ENCODE data around the gene BIN1.
A peak's percentile ranks its signal among the peaks of the same experiment; 100 is the strongest.
"Not testable (repeated sequence)": the region's sequence is repeated elsewhere in the genome, so short reads cannot be mapped to it uniquely, and the experiment has no call there.

BIN1 gene

GRCh38 chr2:127133793-127134192, 26.8 kb upstream of the BIN1 start:
- DNase-seq, result no peak

DNA sequence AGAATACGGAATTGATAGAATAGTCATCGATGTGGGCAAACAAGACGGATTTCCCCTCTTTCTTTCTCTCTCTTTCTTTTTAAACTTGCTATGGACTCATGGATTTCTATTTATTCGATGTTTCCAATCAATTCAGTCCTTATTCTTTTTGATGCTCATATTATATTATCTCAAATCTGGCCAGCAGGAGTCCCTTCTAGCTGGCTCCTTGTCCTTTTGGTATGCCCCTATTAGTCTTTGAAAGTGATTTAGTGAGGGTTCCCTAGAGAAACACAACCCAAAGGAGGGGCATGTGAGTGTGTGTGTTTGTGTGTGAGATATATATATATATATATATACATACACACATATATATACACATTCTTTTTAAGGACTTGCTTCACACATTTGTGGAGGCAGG, 23.5 kb upstream of the BIN1 start:
- DNase-seq, result no peak

- DNase-seq, result no peak
Observed at GRCh38 chr2:127129937-127130336, 23.0 kb upstream of the BIN1 start.

DNA sequence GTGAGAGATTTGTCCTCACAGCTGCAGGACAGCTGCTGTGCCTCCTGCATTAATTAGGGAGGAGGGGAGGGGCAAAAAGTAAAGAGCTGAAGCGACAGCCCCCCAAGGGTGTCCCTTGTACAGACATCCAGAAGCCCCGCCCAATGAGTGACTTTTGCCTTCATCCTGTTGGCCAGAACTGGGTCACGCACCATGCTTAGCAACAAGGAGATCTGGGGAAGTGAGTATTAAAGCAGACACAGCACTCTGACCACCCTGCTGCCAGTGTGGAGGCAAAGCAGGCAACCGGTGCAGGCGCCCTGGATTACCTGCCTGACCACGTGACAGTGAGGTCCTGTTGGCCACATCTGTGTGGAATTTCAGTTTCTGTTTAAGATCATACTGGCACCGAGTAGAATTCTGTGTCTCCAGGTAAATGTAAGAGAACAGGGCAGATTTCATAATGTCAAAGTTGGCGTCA, 21.5 kb upstream of the BIN1 start:
- DNase-seq, result no peak

DNA sequence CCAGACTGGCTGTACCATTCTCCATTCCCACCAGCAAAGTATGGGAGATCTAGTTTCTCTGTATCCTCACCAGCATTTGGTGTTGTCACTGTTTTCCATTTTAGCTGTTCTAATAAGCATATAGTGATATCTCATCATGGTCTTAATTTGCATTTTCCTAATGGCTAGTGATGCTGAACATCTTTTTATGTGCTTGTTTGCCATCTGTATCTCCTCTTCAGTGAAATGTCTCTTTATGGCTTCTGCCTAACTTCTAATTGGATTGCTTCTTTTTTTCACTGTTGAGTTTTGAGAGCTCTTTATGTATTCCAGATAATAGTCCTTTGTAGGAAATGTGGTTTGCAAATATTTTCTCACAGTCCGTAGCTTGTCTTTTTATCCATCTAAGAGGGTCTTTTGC, 18.9 kb upstream of the BIN1 start:
- DNase-seq, result no peak

DNA sequence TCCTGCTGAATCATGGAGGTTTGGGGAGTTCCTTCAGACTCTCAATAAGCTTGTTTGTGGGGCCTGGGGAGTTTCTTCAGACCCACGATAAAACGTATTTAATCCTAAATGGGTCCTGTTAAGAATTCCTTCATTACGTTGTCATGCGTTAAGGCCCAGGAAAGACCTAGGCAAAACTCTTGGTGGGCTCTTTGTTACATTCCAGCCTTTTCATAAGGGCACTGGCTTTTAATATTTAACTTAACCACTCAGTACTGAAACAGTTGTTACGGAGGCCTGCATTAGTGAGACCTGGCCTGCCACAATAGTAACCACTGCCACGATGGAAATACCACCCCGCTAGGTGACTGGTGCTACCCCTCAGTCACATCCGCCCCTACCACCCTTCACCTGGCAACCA, 17.5 kb upstream of the BIN1 start:
- no peak for DNase-seq

GRCh38 chr2:127122361-127123027, 15.5 kb upstream of the BIN1 start:
- peak; percentile 92 for DNase-seq

DNA sequence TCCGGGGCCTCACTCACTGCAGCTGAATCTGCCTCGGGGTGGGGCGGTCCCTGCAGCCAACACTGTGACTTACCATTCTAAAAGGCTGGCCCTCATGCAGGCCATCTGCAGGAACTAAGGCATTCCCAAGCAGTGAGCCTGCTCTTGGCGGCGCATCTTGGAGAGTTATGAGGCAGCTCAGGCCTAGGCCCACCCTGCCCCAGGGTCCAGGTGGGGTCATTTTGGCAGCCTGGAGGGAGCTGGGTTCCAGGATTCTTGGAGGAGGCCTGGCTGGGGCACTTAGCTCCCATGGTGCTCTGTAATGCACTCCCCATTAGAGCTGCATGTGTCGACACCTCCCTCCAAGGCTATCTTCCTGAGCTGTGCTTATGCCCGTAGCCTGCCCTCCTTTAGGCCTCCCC, 14.8 kb upstream of the BIN1 start:
- DNase-seq, result no peak

- no peak for DNase-seq
Observed at GRCh38 chr2:127121353-127121752, 14.4 kb upstream of the BIN1 start.

DNA sequence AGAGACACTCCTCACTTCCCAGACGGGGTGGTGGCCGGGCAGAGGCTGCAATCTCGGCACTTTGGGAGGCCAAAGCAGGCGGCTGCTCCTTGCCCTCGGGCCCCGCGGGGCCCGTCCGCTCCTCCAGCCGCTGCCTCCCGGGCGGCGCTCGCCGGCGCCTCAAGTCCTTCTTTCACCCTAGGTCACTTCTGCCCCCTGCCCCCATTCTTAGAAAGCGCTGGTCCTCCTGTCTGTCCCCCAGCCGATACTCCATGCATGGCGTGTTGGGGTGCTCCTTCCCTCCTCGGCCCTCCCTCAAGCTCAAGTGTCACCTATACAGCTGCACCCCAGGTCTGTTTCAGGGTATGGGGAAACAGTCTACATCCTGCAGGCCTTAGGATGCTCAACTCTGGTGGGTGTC, 13.5 kb upstream of the BIN1 start:
- DNase-seq, result not testable (repeated sequence)

- DNase-seq, result no peak
Observed at GRCh38 chr2:127118467-127118866, 11.5 kb upstream of the BIN1 start.

DNA sequence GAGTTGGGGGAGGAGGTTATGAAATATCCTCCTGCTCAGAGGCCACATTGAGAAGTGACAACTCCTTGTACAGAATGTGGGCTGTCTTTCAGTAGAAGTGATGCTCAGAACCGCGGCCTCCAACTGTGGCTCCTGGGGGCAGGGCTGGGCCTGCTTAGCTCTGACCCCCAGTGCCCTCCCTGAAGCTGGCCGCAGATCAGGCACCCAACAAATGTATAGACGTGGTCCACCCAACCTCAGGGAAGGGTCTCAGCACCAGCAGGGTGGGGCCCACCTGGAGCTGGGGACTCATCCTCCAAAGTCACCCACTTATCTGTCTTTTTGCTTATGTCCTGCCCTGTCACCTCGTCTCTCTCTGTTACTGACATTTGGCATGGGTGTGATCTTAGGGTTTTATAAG, 11.1 kb upstream of the BIN1 start:
- DNase-seq, result no peak

DNA sequence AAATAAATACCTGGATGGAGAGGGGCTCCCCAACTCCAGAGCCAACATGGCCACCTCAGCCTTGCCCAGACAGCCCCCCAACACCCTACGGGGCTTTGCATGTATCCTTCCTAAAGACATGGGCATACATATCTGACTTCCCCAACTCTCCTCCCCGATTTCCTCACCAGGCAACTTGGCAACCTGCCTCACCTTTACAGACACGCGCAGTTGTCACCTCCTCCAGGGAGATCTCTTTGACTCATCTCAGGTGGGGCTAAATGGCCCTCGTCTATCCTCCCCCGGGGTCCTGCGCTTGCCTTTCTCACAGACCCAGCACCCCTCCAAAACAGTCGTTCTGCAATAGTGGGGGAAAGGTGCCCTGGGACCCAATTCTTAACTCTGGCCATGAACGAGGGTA, 10.6 kb upstream of the BIN1 start:
- peak; percentile 40 for DNase-seq

DNA sequence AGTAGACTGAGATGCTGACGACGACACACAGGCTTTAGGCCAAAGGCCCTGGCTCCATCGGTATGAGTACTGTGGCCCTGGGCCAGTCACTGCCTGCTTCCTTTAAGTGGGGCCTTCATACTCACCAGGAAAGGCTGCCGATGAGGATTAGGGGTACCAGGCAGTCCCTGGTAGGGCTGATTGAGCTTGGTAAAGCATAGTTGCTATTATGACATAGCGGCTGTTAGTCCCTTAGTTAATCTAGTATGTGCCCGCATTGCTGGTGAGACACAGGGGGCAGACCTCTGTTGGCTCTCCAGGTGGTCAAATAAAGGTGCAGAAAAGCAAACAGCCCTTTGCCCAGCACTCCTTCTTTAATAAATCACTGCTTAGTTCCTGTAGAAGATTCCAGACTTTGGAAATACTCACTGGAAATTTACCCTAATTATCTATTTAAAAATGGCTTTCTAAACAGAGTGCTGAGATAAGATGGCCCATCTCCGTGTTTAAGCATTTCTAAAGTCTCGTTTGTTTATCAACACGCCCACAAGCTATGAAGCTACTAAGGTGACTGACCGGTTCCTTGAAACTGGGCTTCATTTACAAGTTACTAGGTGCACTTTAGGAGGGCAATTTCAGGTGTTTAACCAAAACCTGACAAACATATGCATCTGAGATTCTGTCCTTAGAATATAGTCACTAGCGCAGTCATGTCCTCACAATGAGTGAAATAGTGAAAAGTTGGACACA, 8.7 kb upstream of the BIN1 start:
- no peak for DNase-seq

DNA sequence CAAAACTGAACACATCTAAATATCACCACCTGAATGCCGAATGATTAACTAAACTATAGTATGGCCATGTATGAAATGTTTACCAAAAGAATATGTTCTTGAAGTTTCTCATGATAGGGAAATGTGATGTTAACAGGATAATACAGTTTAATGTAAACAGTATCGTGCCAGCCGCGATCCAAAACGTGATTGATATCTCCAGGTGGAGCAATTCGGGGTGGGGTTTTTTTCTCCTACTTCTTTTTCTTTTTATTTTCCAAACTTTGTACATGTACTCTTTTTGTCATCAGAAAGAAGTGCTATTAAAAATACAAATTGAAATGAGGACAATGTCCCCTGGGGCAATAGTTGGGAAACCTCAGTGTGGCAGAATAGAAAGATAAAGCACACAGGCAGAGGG, 4.0 kb upstream of the BIN1 start:
- no peak for DNase-seq

DNA sequence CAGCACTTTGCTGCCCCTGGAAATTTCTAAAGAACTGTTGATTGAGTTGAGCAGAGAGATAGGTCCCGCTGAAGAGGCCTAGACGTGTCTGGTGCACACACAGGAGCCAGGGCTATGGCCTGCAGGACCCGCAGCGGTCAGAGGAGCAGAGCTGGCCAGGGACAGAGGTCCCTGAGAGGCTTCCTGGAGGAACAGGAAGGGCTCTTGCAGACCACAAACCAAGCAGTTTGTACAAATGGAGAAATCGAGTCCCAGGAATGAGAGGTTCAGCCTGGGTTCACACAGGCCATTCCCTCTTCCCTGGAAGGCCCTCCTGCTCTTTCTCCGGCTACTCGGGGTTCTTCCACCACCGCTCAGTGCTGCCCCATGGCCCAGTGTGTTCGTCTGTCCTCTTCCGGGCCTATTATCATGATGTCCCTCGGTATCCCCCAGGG, 1.2 kb upstream of the BIN1 start:
- no peak for DNase-seq

- DNase-seq, result no peak
Observed at GRCh38 chr2:127107622-127107999, 657 bp upstream of the BIN1 start.

- no peak for DNase-seq
Observed at GRCh38 chr2:127106457-127106990, 430 bp downstream of the BIN1 start.

GRCh38 chr2:127105656-127106456, 1.1 kb downstream of the BIN1 start:
- DNase-seq, result peak; percentile 46

GRCh38 chr2:127104881-127105655, 1.9 kb downstream of the BIN1 start:
- DNase-seq, result no peak

GRCh38 chr2:127104166-127104660, 2.7 kb downstream of the BIN1 start:
- DNase-seq, result no peak
